ENCODE data around the gene RHOF. TPM values are rescaled to one million over a fixed set of nuclear protein-coding genes. Genes with fewer than 3 reads are reported as not detected.

The RHOF gene
- total and polyA plus RNA-seq, 2 of the 13 experiments (the other 11 are each of a cell fraction or from before 2014, with no cell fraction given) = 14.6 to 32.2 TPM

DNA sequence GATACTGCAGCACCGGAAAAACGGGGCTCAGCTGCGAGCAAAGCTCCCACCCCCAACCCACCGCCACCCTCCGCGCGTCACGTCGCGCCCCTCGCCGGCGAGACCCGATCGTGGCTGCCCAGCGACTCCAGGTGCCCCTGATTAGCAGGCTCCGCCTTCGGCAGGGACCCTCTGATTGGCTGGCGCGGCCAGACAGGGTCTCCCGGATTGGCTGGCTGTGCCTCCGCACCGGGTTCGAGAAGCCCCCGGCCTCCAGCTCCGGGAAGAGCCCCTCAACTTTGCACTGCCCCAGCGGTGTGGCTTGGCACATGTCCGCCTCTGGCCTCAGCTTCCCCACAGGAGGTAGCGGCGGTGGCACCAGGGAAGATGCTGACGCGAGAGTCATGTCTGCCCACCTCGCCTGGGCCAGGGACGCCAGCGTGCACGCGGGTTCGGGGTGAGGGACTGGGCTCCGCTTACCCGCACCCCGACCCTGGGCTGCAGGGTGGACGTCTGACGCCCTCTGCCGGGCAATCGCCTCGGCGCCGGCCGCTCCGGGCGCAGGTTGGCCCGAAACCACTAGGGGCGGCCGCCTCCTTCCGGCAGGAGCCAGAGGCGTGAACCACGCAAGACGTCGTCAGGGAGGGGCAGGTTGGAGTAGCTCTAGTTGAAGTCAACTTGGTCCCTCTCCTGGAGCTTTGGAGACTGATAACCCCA lies 498 bp upstream of the RHOF start (continued):
- peak; percentile 84 for TF ChIP-seq ZNF350 (CRISPR knock-in tag; IDR thresholded peaks at IDR 0.05; ENCODE audit: borderline replicate concordance, low read depth)
- TF ChIP-seq JUND (CRISPR knock-in tag; IDR thresholded peaks at IDR 0.05) = peak; percentile 22; the same call in 1 of the 2 replicates
- no peak for TF ChIP-seq NCOR1 (IDR thresholded peaks at IDR 0.05; ENCODE audit: borderline replicate concordance, low read length)
- TF ChIP-seq, protein P1, sequence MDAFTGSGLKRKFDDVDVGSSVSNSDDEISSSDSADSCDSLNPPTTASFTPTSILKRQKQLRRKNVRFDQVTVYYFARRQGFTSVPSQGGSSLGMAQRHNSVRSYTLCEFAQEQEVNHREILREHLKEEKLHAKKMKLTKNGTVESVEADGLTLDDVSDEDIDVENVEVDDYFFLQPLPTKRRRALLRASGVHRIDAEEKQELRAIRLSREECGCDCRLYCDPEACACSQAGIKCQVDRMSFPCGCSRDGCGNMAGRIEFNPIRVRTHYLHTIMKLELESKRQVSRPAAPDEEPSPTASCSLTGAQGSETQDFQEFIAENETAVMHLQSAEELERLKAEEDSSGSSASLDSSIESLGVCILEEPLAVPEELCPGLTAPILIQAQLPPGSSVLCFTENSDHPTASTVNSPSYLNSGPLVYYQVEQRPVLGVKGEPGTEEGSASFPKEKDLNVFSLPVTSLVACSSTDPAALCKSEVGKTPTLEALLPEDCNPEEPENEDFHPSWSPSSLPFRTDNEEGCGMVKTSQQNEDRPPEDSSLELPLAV (CRISPR knock-in tag; conservative IDR thresholded peaks at IDR 0.05; ENCODE audit: low read depth) = no peak
- TF ChIP-seq, protein P2, sequence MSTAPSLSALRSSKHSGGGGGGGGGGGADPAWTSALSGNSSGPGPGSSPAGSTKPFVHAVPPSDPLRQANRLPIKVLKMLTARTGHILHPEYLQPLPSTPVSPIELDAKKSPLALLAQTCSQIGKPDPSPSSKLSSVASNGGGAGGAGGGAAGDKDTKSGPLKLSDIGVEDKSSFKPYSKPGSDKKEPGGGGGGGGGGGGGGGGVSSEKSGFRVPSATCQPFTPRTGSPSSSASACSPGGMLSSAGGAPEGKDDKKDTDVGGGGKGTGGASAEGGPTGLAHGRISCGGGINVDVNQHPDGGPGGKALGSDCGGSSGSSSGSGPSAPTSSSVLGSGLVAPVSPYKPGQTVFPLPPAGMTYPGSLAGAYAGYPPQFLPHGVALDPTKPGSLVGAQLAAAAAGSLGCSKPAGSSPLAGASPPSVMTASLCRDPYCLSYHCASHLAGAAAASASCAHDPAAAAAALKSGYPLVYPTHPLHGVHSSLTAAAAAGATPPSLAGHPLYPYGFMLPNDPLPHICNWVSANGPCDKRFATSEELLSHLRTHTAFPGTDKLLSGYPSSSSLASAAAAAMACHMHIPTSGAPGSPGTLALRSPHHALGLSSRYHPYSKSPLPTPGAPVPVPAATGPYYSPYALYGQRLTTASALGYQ (CRISPR knock-in tag; IDR thresholded peaks at IDR 0.05) = peak; percentile 73; the same call in 1 of the 2 replicates
- TF ChIP-seq SATB2 (CRISPR knock-in tag; IDR thresholded peaks at IDR 0.05) = 0 out of 2 replicates have a peak, but pooled peaks have one; percentile 81
- TF ChIP-seq YEATS4 (CRISPR knock-in tag; IDR thresholded peaks at IDR 0.05; ENCODE audit: borderline replicate concordance) = peak; percentile 87; the same call in 1 of the 2 replicates
- TF ChIP-seq, protein P3, sequence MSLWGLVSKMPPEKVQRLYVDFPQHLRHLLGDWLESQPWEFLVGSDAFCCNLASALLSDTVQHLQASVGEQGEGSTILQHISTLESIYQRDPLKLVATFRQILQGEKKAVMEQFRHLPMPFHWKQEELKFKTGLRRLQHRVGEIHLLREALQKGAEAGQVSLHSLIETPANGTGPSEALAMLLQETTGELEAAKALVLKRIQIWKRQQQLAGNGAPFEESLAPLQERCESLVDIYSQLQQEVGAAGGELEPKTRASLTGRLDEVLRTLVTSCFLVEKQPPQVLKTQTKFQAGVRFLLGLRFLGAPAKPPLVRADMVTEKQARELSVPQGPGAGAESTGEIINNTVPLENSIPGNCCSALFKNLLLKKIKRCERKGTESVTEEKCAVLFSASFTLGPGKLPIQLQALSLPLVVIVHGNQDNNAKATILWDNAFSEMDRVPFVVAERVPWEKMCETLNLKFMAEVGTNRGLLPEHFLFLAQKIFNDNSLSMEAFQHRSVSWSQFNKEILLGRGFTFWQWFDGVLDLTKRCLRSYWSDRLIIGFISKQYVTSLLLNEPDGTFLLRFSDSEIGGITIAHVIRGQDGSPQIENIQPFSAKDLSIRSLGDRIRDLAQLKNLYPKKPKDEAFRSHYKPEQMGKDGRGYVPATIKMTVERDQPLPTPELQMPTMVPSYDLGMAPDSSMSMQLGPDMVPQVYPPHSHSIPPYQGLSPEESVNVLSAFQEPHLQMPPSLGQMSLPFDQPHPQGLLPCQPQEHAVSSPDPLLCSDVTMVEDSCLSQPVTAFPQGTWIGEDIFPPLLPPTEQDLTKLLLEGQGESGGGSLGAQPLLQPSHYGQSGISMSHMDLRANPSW (CRISPR knock-in tag; IDR thresholded peaks at IDR 0.05; ENCODE audit: borderline replicate concordance) = no peak
- TF ChIP-seq ZNF547 (CRISPR knock-in tag; IDR thresholded peaks at IDR 0.05) = peak; percentile 84
- TF ChIP-seq, protein P4, sequence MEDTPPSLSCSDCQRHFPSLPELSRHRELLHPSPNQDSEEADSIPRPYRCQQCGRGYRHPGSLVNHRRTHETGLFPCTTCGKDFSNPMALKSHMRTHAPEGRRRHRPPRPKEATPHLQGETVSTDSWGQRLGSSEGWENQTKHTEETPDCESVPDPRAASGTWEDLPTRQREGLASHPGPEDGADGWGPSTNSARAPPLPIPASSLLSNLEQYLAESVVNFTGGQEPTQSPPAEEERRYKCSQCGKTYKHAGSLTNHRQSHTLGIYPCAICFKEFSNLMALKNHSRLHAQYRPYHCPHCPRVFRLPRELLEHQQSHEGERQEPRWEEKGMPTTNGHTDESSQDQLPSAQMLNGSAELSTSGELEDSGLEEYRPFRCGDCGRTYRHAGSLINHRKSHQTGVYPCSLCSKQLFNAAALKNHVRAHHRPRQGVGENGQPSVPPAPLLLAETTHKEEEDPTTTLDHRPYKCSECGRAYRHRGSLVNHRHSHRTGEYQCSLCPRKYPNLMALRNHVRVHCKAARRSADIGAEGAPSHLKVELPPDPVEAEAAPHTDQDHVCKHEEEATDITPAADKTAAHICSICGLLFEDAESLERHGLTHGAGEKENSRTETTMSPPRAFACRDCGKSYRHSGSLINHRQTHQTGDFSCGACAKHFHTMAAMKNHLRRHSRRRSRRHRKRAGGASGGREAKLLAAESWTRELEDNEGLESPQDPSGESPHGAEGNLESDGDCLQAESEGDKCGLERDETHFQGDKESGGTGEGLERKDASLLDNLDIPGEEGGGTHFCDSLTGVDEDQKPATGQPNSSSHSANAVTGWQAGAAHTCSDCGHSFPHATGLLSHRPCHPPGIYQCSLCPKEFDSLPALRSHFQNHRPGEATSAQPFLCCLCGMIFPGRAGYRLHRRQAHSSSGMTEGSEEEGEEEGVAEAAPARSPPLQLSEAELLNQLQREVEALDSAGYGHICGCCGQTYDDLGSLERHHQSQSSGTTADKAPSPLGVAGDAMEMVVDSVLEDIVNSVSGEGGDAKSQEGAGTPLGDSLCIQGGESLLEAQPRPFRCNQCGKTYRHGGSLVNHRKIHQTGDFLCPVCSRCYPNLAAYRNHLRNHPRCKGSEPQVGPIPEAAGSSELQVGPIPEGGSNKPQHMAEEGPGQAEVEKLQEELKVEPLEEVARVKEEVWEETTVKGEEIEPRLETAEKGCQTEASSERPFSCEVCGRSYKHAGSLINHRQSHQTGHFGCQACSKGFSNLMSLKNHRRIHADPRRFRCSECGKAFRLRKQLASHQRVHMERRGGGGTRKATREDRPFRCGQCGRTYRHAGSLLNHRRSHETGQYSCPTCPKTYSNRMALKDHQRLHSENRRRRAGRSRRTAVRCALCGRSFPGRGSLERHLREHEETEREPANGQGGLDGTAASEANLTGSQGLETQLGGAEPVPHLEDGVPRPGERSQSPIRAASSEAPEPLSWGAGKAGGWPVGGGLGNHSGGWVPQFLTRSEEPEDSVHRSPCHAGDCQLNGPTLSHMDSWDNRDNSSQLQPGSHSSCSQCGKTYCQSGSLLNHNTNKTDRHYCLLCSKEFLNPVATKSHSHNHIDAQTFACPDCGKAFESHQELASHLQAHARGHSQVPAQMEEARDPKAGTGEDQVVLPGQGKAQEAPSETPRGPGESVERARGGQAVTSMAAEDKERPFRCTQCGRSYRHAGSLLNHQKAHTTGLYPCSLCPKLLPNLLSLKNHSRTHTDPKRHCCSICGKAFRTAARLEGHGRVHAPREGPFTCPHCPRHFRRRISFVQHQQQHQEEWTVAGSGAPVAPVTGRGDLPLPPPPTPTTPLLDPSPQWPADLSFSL (CRISPR knock-in tag; IDR thresholded peaks at IDR 0.05) = 0 out of 2 replicates have a peak, but pooled peaks have one; percentile 43
- TF ChIP-seq POGZ (CRISPR knock-in tag; IDR thresholded peaks at IDR 0.05) = peak; percentile 50
- peak; percentile 79 for TF ChIP-seq TBX2 (CRISPR knock-in tag; IDR thresholded peaks at IDR 0.05; ENCODE audit: borderline replicate concordance)
- no peak; the same call in 1 of the 2 replicates for TF ChIP-seq ZNF180 (CRISPR knock-in tag; IDR thresholded peaks at IDR 0.05; ENCODE audit: borderline replicate concordance, low read depth)
- peak; percentile 75 for TF ChIP-seq SKI (IDR thresholded peaks at IDR 0.05; ENCODE audit: partially characterized antibody)
- peak; percentile 70; the same call in 1 of the 2 replicates for TF ChIP-seq MXD4 (CRISPR knock-in tag; IDR thresholded peaks at IDR 0.05)

Measured in HepG2 (cell line).